Fibroblast of skin of scalp (primary cell): Measurements from ENCODE around the gene CD79B.
"Not testable (repeated sequence)": the region's sequence is repeated elsewhere in the genome, so short reads cannot be mapped to it uniquely, and the experiment has no call there.

ENCODE experiments used
- DNase-seq: peaks from one replicate; pipeline ENCODE4 v3.0.0-alpha.2; 2013

CD79B gene

DNA sequence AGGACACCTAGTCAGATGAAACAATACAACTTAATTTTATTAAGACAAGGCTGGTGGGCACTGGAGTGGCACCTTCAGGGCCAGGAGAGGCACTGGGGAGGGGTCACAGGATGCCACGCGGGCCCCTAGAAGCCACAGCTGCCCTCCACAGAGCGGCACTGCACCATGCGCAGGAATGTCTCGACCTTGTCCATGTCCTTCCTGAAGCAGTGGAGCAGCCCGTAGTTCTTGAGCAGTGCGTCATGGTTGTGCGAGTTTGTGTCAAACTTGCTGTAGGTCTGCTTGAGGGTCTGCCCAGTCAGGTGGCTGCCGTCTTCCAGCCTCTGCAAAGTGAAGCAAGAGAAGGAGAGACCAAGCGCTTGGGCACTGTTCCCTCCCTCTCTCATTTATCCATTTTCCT, 22.5 kb downstream of the CD79B start:
- DNase-seq, result not testable (repeated sequence)

DNA sequence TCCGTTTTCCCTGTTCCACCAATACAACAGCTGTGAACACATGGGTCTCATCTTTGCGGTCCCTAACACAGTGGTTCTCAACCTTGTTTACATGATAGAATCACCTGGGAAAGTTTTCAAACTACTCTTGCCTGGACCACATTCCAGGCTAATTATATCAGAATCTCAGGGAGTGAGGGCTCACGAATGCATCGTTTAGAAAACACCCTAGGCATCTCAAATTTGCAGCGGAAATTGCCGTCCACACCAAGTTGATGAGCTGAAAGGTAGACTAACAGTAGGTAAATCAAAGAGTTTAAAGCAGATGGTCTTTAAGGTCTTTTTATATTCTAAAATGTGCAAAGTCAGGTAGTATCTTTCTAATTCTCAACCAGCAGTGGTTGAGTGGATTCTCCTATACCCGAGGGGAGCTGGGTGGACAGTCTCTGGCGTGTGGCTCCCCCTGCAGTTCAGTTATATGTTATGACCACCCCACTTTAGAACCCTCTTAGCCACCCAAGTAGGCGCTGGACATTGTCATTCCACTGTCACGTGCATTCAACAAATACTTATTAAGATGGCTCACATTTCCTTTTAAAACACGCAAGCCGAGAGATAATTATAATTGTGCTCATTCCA, 24.9 kb downstream of the CD79B start:
- peak; percentile 11 for DNase-seq

DNA sequence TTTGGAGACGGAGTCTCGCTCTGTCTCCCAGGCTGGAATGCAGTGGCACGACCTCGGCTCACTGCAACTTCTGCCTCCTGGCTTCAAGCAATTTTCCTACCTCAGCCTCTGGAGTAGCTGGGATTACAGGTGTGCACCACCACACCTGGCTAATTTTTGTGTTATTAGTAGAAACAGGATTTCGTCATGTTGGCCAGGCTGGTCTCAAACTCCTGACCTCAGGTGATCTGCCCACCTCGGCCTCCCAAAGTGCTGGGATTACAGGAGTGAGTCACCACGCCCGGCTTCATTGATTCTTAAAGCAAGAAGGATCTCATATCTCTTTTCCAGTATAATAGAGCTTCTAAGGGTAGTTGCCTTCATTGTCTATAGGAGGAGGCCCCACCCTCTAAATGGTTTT, 27.3 kb downstream of the CD79B start:
- DNase-seq, result not testable (repeated sequence)

DNA sequence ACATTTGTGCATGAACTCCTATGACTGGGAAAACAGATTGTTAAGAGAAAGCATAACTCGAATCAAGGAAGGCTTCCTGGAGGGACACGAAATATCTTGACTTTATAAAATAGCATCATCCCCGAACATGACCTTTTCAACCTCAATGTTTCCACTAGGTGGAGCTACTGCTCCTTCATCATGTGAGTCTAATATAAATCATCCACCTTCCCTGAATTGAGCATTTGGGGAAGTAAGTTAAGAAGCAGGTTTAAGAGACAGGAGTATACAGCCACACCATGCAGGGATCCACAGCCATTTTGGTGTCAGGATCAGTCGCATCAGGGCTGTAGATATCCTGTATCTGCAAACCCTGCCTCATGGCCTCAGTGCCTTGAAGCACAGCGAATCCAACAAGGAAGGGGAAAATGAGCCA, 28.3 kb downstream of the CD79B start:
- DNase-seq, result not testable (repeated sequence)

DNA sequence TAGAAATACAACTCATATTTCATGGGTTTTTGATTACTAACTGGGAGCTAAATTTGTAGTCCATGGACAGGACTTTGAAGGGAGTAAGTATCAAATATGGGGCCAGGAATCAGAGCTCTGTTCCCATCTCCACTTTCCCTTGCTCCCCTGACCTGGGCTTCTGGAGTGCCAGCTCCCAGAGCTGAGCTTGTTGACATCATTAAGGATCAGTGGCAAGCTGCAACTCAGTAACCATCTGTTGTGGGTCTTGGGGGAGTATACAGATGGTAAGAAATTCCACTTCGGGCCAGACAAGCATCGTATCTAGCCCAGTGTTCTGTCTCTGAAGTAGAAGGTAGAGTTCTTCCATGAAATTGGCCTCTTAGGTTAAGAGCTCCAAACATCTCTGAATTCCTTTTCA, 30.2 kb downstream of the CD79B start:
- not testable (repeated sequence) for DNase-seq

DNA sequence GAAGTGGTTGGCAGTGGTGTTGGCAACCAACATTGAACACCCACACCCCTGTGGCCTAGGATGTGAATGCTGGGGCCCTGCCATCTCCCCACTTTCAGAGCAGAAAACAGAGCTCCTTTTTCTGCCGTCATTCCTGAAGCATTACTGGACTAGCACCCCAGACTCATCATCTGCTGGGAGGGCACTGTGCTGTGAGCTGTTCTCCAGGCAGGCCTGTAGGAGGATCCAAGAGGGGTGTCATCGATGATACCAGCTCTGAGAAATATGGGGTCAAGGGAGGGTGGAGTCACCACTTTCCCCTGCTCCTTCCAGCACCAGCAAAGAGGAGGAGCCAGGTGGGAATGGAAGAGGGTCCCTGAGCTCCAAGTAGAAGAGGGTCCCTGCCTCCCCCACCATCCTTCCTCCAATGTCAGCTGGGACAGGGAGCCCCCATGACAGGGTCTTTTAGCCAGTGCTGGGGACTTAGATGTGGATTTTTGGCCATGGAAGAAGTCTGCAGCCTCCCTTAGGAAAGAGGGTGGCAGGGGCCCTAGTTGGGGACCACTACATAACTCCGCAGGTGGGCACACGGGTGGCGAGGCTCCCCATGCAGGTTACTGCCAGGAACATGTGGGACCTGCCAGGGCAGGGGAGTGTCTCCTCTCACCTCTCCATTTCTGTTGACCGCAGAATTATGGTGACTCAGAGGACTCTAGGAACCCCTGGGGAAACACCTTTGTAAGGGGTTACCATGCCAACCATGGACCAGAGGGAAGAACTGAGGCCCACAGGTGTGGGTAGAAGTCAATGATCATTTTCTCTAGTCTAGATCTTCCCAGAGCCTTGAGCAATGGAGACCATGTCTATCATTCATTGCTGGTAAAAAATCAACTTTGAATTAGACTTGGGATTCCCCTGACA, 33.0 kb downstream of the CD79B start:
- DNase-seq, result not testable (repeated sequence)

DNA sequence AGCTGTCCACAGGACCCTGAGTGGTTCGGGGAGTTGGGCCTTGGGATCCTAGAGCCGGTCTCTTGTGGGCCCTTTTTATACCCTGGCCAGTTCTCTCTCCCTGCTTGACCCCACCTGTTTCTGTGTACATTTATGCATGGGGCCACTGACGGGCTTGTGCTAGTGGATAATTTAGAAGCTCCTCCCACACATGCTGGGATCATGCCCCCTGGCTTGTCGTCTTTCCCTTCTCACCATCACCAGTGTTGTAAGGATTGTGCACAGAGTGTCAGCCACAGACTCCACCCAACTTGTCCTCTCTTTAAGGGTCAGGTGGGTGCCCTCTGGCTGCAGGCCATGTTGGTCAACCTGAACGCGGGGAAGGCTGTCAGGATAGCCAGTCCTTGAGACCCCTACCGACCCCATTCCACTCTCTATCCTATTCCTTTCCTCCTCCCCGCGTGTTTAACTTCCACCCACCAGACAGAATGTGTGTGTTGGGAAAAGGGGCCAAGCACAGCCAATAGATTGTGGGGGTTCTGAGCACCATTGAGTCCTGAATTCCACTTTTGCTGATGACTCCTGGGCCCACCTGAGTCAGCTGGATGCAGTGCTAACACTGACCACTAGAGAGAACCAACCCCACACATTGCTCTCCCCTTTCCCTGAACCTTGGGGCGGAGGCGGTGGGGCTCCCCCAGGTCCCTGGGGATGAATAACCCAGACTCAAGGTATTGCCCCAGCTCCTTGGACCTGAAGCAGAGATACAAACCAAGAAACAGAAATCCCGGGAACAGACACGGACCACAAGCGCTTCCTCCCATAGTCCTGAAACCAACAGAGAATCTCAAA, 35.4 kb downstream of the CD79B start, which contains the start of gene CSH1:
TSS of gene CSH1 (minus strand) at position 51 of the 831 bp plus-strand sequence. CDS start 63 bp downstream, outside the sequence.
- DNase-seq, result not testable (repeated sequence)

DNA sequence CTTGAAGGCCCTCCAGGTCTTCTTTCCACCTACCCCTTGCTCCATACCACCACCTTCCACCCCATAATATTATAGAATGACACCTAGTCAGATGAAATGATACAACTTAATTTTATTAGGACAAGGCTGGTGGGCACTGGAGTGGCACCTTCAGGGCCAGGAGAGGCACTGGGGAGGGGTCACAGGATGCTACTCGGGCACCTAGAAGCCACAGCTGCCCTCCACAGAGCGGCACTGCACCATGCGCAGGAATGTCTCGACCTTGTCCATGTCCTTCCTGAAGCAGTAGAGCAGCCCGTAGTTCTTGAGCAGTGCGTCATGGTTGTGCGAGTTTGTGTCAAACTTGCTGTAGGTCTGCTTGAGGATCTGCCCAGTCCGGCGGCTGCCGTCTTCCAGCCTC, 37.3 kb downstream of the CD79B start:
- DNase-seq, result not testable (repeated sequence)

DNA sequence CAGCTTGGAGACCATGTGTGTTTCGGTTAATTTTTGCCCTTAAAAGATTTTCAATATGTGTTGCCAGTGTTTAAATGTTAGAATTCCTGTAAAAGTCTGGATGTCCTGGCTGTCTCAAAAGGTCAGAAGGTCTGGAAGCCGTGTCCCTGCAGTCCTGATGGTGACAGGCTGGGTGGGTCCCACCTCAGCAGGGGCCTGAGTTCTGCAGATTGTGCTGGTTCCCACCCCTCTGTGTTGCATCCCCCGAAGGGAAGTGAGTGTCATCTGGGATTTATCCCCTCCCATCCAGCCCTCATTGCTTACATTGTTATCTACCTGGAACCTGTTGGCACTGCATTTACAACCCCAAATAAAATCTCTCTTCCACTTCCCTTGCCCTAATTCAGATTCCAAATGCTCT, 38.1 kb downstream of the CD79B start:
- DNase-seq, result not testable (repeated sequence)

DNA sequence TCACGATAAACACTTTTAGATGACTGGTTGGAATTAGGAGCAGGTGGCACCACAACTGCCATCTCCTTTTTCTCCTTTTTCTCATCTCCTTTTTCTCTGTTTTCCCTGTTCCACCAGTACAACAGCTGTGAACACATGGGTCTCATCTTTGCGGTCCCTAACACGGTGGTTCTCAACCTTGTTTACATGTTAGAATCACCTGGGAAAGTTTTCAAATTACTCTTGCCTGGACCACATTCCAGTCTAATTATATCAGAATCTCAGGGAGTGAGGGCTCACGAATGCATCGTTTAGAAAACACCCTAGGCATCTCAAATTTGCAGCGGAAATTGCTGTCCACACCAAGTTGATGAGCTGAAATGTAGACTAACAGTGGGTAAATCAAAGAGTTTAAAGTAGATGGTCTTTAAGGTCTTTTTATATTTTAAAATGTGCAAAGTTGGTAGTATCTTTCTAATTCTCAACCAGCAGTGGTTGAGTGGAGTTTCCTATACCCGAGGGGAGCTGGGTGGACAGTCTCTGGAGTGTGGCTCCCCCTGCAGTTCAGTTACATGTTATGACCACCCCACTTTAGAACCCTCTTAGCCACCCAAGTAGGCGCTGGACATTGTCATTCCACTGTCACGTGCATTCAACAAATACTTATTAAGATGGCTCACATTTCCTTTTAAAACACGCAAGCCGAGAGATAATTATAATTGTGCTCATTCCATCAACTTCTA, 39.7 kb downstream of the CD79B start:
- not testable (repeated sequence) for DNase-seq

DNA sequence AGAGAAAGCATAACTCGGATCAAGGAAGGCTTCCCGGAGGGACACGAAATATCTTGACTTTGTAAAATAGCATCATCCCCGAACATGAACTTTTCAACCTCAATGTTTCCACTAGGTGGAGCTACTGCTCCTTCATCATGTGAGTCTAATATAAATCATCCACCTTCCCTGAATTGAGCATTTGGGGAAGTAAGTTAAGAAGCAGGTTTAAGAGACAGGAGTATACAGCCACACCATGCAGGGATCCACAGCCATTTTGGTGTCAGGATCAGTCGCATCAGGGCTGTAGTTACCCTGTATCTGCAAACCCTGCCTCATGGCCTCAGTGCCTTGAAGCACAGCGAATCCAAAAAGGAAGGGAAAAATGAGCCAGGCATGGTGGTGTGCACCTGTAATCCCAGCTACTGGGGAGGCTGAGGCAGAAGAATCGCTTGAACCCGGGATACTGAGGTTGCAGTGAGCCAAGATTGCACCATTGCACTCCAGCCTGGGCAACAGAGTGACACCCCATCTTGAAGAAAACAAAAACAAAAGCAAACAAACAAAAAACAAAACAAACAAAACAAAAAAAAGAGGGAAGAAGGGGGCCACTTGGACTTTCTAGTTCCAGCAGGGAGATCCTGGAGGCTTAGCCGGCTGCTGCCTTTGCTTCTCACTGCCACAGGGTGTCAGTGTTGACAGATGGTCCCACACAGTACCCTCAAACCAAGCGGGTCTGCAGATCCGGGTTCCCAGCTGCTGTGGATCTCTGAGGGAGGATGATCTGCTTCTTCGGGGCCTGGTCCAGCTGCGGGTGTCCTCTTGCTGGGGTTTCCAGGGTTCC, 42.9 kb downstream of the CD79B start:
- peak; percentile 29 for DNase-seq

DNA sequence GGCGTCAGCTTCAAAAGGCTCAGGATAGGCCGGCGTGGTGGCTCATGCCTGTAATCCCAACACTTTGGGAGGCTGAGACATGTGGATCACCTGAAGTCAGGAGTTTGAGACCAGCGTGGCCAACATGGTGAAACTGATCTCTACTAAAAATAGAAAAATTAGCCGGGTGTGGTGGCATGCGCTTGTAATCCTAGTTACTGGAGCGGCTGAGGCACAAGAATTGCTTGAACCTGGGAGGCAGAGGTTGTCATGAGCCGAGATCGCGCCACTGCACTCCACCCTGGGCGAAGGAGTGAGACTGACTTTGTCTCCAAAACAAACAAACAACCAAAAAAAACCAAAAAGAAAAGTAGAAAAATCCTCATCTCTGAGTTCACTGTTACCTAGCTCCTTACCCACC, 47.0 kb downstream of the CD79B start:
- DNase-seq, result not testable (repeated sequence)

DNA sequence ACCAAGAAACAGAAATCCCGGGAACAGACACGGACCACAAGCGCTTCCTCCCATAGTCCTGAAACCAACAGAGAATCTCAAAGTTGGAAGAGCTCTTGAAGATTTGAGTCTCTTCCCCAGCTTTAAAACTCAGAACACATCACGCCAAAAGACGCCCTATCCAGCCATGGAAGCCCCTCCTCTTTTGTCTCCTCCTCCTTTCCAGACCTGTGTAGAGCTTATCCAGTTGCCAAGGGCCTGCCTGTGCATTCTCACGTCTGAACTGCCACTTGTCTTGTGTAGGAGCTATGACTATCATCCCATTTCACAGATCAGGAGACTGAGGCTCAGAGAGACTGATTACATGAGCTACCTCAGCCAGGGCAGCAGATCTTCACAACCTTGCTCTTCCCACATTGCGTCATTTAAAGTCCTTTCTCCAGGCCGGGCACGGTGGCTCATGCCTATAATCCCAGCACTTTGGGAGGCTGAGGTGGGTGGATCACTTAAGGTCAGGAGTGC, 49.5 kb downstream of the CD79B start:
- DNase-seq, result not testable (repeated sequence)

DNA sequence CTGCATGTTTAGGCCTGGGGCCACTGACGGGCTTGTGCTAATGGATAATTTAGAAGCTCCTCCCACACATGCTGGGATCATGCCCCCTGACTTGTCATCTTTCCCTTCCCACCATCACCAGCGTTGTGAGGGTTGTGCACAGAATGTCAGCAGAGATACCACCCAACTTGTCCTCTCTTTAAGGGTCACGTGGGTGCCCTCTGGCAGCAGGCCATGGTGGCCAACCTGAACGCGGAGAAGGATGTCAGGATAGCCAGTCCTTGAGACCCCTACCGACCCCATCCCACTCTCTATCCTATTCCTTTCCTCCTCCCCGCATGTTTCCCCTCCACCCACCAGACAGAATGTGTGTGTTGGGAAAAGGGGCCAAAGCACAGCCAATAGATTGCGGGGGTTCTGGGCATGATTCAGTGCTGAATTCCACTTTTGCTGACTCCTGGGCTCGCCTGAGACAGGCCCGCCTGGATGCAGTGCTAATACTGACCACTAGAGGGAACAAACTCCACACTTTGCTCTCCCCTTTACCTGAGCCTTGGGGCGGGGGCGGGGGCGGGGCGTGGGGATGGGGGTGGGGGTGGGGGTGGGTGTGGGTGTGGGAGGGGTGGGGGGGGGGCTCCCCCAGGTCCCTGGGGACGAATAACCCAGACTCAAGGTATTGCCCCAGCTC, 50.1 kb downstream of the CD79B start, which contains the start of gene GH2:
TSS of gene GH2 (minus strand) at position 10 of the 667 bp plus-strand sequence. CDS start 143 bp downstream, outside the sequence.
- peak; percentile 44 for DNase-seq

DNA sequence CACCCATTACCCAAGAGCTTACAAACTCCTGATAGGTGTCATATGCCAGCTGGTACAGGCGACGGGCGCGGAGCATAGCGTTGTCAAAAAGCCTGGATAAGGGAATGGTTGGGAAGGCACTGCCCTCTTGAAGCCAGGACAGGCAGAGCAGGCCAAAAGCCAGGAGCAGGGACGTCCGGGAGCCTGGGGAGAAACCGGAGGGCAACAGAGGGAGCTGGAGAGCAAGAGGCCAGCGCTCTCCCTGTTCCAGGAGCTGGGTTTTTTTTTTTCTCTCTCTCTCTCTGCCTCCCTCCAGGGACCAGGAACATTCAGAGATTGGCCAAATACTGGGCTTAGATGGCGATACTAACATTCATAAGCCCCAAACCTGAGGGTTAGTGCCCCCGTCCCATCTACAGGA, 50.8 kb downstream of the CD79B start:
- not testable (repeated sequence) for DNase-seq

DNA sequence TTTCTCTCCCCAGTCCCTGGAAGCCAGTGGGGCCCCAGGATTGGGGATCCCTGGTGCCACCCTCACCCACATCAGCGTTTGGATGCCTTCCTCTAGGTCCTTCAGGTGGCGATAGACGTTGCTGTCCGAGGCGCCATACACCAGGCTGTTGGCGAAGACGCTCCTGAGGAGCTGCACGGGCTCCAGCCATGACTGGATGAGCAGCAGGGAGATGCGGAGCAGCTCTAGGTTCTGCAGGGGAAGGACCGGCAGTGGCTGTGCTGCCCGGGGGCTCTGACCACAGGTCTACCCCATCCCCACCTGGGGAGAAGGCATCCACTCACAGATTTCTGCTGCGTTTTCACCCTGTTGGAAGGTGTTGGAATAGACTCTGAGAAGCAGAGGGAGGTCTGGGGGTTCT, 51.4 kb downstream of the CD79B start:
- no peak for DNase-seq
